Pulmonary artery endothelial cell (primary cell): ENCODE results near the gene FDXR. TPM values are rescaled to one million over a fixed set of nuclear protein-coding genes. Genes with fewer than 3 reads are reported as not detected.
"Not testable (repeated sequence)": the region's sequence is repeated elsewhere in the genome, so short reads cannot be mapped to it uniquely, and the experiment has no call there.

ENCODE experiments used
- DNase-seq: peaks from one replicate; pipeline ENCODE4 v3.0.0-alpha.2; 2011; ENCODE audit warnings: low read depth, low spot score
- total RNA-seq: library from RNA; depleted of rRNA; stranded (reverse); fragments of >200 nt; gene quantifications from 2 replicates; pipeline ENCODE4 v1.2.3, GENCODE V29; 2014

FDXR gene, protein sequence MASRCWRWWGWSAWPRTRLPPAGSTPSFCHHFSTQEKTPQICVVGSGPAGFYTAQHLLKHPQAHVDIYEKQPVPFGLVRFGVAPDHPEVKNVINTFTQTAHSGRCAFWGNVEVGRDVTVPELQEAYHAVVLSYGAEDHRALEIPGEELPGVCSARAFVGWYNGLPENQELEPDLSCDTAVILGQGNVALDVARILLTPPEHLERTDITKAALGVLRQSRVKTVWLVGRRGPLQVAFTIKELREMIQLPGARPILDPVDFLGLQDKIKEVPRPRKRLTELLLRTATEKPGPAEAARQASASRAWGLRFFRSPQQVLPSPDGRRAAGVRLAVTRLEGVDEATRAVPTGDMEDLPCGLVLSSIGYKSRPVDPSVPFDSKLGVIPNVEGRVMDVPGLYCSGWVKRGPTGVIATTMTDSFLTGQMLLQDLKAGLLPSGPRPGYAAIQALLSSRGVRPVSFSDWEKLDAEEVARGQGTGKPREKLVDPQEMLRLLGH
- total RNA-seq: 50.8 and 64.9 TPM in 2 replicates

- DNase-seq: no peak
Observed at GRCh38 chr17:74872313-74873036, at the start of gene FDXR. Gene FDXR (minus strand): TSS chr17:74872994. CDS start chr17:74872944, 50 bp downstream.

- no peak for DNase-seq
Observed at GRCh38 chr17:74922172-74922571, 49.4 kb upstream of the FDXR start.

GRCh38 chr17:74921769-74922168 lies 49.0 kb upstream of the FDXR start:
- DNase-seq: no peak

DNA sequence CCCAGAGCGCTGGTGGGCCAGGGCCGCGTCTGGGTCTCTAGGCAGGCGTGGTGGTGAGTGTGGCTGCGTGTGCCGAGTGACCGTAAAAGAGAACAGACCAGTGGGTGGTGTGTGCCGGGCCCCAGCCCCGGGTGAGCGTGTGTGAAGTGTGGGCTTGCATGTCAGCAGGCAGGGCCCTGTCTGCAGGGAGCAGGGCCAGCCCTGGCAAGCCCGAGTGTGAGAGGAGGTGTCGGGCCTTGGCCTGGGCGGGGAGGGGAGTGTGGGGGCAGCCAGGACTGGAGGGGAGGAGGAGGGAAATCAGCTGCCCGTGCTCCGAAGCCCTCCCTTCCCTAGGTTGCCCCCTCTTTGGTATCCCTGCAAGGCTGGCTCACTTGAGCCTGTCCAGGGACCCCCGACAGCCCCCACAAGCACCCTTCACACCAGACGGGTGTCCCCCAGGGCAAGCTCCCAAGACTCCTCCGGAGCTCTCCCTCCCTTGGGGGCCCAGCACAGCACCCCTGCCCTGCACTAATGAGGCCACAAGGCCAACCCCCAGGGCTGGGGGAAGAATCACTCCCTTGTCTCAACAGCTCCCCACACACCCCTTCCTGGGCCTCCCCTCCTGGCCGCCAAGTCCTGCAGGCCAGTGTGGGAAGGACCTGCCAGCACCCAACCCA lies 48.4 kb upstream of the FDXR start:
- DNase-seq: no peak

DNA sequence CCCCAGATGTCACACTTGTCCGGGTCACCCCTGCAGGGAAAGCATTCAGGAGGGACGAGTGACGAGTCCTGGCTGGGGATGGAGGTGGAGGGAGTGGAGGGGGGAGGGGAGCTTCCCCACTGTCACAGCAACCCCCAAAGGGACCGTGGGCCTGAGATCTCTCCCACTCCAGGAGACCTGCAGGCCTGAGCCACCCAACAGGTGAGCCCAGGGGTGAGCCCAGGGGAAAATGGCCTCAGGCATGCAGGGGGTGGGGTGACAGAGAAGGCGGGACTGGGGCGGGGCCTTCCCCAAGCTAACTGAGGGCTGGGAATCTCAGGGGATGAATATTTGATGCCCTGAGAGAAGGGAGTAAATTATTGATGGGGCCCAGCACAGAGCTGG lies 47.8 kb upstream of the FDXR start:
- no peak for DNase-seq

- DNase-seq: no peak
Observed at GRCh38 chr17:74920306-74920620, 47.5 kb upstream of the FDXR start.

DNA sequence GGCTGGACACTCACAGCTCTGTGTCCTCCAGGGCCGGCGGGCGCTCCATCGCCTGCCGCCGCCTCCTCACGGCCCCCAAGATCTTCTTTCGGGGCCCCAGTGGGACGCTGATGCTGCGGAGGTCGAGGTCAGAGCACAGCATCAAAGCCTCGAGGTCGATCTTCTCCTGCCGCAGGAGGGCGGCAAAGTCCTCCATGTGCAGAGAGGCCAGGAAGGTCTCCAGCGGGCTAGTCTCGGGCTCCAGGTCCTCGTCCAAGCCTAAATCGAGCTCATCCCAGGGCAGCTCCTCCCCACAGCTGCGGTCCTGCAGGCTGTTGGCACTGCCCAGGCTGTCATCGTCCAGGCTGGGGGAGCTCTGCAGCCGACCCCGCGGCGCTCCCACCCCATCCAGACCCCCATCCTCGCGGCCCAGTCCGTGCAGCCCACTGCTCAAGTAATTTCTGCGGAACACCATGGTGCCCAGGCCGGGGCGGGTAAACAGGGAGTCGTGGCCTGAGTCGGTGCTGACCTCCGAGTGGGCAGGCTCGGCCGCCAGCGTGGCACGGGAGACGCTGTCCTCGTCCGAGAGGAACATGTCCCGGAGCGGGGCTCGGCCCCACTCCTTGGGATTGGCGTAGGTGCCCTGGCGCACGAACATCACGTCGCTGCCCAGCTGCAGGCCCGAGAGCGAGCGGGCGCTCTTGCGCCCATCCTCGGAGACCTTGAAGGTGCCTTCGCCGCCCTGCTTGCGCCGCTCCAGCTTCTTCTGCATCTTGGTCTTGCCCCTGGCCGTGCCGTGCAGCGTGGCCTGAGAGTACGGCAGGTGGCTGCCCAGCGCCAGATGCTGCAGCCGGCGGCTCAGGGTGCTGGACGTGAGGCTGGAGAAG lies 46.9 kb upstream of the FDXR start:
- DNase-seq: no peak

GRCh38 chr17:74918906-74919305 lies 46.1 kb upstream of the FDXR start:
- DNase-seq: no peak

- no peak for DNase-seq
Observed at GRCh38 chr17:74917430-74917829, 44.6 kb upstream of the FDXR start.

GRCh38 chr17:74916851-74917199 lies 44.0 kb upstream of the FDXR start:
- DNase-seq: no peak

DNA sequence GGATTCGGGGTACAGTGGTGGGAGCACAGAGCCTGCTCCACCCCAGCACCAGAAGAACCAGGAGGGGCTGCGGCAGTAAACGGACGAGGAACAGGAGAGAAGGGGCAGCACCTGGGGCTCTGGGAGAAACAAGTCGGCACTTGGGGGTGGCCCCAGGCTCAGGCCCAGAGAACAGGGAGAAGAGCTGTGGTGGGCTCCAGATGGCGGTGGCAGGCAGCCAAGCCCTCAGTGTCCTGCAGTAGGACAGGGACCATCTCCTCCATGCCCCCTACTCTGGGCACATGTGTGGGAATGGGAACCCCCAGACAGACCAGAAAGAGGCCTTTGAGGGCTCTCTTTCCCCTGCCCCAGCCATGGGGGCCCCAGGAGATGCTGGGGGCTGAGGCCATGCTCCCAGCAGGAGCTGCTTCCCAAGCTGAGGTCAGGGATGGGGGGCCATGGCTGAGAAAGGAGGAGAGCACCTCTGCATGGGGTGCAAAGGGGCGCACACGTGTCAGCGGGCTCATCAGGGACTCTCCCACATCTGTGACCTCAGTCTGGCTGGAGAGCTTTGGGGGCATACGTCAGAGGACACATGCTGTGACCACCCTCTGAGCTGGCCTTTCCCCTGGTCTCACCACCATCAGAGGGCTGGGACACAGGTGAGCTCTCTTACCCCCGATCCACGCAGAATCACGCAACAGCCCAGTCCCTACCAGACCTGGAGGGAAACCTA lies 43.5 kb upstream of the FDXR start:
- DNase-seq: no peak

- not testable (repeated sequence) for DNase-seq
Observed at GRCh38 chr17:74911423-74911822, 38.6 kb upstream of the FDXR start.

- not testable (repeated sequence) for DNase-seq
Observed at GRCh38 chr17:74909097-74909496, 36.3 kb upstream of the FDXR start.

GRCh38 chr17:74907012-74907411 lies 34.2 kb upstream of the FDXR start:
- no peak for DNase-seq

GRCh38 chr17:74906214-74906793 lies 33.5 kb upstream of the FDXR start:
- DNase-seq: not testable (repeated sequence)

DNA sequence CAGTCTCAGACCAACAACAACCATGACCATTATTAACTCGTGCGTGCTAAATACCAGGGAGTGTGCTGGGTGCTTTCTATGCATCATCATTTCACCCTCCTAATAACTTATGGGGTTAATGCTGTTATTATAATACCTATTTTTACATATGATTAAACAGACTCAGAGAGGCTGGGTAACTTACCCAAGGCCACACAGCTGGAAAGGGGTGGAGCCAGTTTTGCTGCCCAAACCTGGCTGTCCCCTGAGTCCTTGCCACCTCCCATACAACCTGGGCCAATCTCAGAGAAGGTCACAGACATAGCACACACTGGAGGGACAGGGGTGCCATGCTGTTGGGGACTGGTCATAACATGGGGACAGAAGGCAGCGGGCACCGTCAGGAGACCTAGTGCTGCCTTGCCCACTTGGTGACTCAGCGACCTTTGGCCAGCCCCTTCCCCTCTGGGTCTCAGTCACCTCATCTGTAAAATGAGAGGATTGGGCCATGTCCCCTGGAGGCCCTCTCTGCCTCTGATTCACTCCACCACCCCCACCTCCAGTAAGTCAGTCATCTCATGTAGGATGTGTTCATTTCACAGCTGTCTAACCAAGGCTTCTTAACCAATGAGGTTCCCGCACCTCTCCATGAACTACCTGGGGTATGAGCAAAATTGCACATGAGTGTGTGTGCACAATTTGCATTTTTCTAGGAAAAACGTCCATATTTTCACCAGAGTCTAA lies 32.1 kb upstream of the FDXR start:
- no peak for DNase-seq

DNA sequence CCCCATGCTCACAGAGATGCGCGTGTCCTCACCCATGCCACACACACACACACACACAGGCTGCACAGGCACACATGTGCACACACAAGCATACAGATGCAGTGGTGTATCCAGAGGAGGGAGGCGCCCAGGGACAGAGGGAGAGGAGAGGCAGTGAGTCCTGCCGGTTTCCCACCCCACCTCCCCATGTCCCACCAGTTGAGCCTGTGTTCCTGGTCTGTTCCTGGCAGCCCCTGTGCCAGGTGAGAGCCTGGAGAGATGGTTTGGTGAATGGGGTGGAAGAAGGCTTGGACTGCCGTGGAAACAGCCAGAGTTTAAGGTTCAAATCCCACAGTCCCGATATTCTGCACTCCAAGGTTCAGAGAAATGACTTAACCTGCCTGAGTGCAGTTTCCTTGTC lies 30.9 kb upstream of the FDXR start:
- no peak for DNase-seq

DNA sequence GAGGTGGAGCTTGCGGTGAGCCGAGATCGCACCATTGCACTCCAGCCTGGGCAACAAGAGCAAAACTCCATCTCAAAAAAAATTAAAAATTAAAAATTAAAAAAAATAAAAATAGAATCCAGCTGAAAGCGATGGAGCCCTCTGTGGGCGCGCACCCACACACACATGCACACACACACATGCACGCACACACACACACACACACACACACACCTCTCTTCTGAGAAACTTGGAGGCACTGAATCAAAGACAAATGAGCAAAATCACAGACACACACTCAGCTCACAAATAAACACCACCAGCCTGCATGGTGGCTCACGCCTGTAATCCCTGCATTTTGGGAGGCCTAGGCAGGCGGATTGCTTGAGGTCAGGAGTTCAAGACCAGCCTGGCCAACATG lies 30.2 kb upstream of the FDXR start:
- no peak for DNase-seq

DNA sequence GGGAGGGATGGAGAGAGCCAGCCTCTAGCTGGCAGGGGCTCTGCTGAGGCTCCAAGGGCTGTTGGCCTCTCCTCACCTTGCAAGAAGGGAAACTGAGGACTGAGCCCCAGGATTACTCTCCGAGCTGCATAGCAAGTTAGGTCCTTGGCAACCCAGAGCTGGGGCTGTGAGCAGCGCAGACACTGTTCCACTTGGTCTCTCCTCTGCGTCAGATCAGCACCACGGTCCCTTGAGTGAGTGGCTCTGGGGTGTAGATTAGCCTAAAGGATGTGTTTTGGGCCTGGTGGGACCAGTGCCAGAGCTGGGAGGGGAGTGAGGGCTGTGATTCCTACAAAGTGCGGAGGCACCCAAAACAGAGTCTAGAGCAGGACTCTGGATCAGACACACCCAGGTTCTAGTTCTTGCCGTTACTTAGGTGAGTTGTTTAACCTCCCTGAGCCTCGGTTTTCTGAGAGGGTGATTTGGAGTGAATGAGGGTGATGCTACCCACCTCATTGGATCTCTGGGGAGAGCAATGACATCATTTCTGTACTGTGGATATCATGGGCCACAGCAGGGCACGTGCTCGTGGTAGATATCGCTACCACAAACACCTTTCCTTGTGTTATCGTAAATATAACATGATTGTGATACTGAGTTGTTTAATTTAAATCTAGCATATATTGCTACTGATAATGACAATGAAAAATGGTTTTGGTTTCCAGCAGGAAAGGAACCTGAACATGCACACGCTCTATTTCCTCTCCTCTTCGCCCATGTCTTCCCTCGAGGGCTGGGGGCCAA lies 28.8 kb upstream of the FDXR start:
- DNase-seq: no peak
